ENCODE measurements around the gene PLCL2.

DNA sequence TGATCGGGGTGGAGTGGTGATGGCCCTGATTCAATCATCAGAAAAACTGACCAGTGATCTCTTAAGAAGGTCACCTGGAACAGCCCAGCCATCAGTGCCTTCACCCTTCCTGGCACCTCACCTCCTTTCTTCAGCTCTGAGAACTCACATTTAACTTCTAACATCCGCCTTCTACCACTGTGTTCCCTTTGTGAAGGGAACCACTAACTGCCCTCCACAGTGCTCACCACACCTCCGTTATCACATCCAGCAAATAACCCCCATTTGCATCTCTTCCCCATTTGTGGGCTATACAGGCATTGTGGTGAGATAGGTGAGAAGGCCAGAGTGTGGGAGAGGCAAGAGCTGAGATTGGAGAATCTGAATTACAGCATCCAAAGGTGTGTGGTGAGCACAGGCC is 107.4 kb downstream of the PLCL2 start:
- TF ChIP-seq, protein P1, sequence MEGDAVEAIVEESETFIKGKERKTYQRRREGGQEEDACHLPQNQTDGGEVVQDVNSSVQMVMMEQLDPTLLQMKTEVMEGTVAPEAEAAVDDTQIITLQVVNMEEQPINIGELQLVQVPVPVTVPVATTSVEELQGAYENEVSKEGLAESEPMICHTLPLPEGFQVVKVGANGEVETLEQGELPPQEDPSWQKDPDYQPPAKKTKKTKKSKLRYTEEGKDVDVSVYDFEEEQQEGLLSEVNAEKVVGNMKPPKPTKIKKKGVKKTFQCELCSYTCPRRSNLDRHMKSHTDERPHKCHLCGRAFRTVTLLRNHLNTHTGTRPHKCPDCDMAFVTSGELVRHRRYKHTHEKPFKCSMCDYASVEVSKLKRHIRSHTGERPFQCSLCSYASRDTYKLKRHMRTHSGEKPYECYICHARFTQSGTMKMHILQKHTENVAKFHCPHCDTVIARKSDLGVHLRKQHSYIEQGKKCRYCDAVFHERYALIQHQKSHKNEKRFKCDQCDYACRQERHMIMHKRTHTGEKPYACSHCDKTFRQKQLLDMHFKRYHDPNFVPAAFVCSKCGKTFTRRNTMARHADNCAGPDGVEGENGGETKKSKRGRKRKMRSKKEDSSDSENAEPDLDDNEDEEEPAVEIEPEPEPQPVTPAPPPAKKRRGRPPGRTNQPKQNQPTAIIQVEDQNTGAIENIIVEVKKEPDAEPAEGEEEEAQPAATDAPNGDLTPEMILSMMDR (IDR thresholded peaks at IDR 0.05; ENCODE audit: extremely low read depth in 1 of 2, insufficient read depth in 1 of 2, low read depth in 1 of 2, low read length in 2 of 2): no peak
- no peak for TF ChIP-seq POLR2A (IDR thresholded peaks at IDR 0.05; ENCODE audit: low read depth, low read length)
- TF ChIP-seq MYC (IDR thresholded peaks at IDR 0.05; ENCODE audit: low read depth, low read length): no peak
- TF ChIP-seq POLR2AphosphoS5 (IDR thresholded peaks at IDR 0.05; ENCODE audit: insufficient read depth, low read depth, low read length): no peak
